OCI-LY1 (cell line): ENCODE data around the gene FAM50A.

ENCODE experiments used
- CTCF ChIP-seq: fragments of 200-600 bp; sonication (generic), shearing (Covaris generic); IDR thresholded peaks from 2 replicates; pipeline ENCODE4 v1.5.1; 2017; ENCODE audit warnings: mild to moderate bottlenecking, antibody characterized with exemption, low read length, moderate library complexity, mixed read lengths
- EZH2 ChIP-seq: fragments of 200-600 bp; sonication (generic), shearing (Covaris generic); IDR thresholded peaks from 2 replicates; pipeline ENCODE4 v1.8.0; 2017; ENCODE audit warnings: borderline replicate concordance, mixed run types, mild to moderate bottlenecking, antibody characterized with exemption, low read length, moderate library complexity, mixed read lengths

GRCh38 chrX:154413142-154413541 lies 30.8 kb upstream of the FAM50A start:
- TF ChIP-seq CTCF (no peak), EZH2 (no peak)
